SH-SY5Y (cell line): ENCODE results near the gene PRG3.

ENCODE experiments used
- GATA2 ChIP-seq: IDR thresholded peaks from 2 replicates; pipeline ENCODE4 v1.6.1; 2011; ENCODE audit warnings: mild to moderate bottlenecking, low read depth, low read length
- GATA3 ChIP-seq: IDR thresholded peaks from 2 replicates; pipeline ENCODE4 v1.6.1; 2011; ENCODE audit warnings: low read depth, mild to moderate bottlenecking, low read length, moderate library complexity

The PRG3 gene

DNA sequence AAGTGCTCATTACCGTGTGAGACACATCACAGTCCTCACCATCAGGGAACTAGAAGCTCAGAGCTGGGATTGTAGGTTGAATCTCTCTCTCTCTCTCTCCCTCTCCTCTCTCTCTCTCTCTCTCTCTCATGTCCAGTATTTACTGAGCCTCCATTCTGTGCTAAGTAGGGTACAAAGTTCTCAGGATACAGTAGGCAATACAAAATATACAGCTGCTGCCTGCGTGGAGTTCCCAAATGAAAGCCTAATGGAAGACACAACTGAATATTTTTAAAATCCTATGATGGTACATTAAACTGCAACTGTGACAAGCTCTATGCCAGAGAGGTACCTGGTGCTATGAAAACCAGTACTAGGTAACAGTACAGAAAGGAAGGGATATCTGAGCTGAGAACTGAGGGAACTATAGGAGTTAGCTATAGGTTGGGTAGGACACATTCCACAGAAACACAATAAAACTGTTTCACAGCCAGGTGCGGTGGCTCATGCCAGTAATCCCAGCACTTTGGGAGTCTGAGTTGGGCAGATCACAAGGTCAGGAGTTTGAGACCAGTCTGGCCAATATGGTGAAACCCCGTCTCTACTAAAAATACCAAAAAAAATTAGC, 19.1 kb upstream of the PRG3 start:
- TF ChIP-seq GATA3 (no peak), GATA2 (no peak)

DNA sequence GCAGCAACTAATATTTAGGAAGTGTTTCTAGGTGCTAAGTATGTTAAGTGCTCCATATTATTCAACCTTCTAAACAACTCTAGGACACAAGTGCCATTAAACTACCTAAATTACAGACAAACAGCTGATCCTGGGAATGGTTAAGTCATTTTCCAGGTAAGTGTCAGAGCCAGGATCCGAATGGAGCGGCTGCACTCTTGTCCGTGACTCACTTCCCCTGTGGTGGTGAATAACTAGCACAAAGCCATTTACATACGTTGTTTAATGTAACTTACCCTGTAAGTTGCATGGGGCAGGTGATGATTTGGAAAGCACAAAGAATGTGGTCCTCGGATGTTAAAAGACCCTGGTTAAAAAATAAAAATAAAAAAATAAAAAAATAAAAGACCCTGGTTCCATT, 18.3 kb upstream of the PRG3 start:
- TF ChIP-seq GATA3: no peak
- TF ChIP-seq GATA2: no peak

DNA sequence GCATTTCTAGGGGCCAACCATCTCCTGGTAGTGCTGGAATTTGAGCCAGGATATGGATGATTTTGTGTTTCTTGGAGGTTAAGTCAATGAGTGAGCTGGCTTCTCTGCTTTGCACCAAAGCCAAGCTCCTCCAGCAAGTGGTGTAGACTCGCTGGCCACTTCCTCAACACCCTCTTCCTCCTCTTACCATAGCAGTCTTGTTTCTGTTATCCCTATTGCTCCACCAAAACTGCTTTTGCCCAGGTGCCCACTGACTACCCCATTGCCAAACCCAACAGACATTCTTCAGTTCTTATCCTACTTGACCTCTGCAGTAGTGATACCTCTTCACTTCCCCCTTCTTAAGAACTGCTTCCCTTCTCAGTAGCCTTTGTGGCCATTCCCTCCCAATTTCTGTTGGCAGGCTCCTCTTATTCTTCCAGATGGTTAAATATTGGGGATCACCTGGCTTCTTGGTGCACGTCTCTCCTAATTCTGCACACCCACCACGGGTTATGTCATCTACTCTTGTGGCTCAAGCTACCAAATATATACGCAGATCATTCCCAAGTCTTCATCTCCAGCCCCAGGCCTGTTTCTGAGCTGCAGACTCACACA, 16.5 kb upstream of the PRG3 start:
- TF ChIP-seq GATA3: no peak
- no peak for TF ChIP-seq GATA2

- TF ChIP-seq GATA3: no peak
- TF ChIP-seq GATA2: no peak
These were observed 15.8 kb upstream of the PRG3 start for GRCh38 chr11:57396744-57397143.

- no peak for TF ChIP-seq GATA3
- TF ChIP-seq GATA2: no peak
These were observed 15.1 kb upstream of the PRG3 start for GRCh38 chr11:57395905-57396623.

DNA sequence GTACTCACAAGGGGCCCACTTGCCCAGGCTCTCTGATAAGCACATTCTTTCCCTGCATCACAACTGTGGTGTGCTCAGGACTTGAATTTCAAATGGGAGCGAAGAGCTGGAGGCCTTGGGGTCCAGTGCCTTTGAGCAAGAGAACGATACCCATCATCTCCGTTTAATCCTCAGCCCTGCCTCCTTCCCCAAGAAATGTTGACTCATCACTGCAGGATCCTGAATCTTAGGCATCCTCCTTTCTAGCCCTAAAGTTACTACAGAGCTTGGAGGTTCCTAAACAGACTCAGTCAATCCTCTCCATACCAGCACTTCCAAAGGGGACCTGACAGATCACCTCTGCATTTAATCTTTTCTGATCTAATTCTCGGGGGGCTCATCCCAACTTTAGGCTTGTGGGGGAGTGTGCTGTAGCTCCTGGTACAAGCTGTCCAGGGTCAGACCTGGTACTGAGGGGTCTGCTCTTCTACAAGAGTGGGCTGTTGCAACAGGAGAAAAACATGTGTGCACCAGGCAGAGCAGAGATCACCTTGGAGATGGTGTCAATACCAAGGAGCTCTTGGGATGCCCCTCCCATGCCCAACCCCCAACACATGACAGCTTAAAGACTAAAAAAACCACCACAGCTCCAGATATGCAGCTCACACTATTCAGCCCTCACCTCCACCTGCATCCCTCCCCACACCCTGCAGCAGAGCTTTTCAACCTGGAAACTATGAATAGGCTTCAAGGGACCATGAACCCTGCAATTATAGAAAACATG, 13.4 kb upstream of the PRG3 start:
- TF ChIP-seq GATA3: no peak
- TF ChIP-seq GATA2: no peak

- TF ChIP-seq GATA2 (no peak), GATA3 (no peak)
These were observed 11.8 kb upstream of the PRG3 start for GRCh38 chr11:57392763-57393105.

GRCh38 chr11:57392066-57392762, 11.3 kb upstream of the PRG3 start:
- TF ChIP-seq GATA2 (no peak), GATA3 (no peak)

DNA sequence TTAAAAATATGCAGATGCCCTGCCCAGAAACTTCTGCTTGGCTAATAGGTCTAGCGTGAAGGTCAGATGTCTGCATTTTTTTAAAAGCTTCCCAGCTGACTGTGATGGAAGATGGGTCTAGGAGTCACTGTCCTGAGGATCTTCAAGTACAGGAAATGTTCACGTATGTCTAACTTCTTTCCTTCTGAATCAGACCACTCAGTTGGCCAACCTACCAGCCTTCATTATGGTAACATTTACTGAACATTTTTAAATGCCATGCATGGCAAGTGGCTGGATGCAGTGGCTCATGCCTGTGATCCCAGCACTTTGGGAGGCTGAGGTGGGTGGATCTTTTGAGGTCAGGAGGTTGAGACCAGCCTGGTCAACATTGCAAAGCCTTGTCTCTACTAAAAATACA, 10.6 kb upstream of the PRG3 start:
- TF ChIP-seq GATA3 (no peak), GATA2 (no peak)

GRCh38 chr11:57391111-57391510, 10.2 kb upstream of the PRG3 start:
- TF ChIP-seq GATA2 (no peak), GATA3 (no peak)

DNA sequence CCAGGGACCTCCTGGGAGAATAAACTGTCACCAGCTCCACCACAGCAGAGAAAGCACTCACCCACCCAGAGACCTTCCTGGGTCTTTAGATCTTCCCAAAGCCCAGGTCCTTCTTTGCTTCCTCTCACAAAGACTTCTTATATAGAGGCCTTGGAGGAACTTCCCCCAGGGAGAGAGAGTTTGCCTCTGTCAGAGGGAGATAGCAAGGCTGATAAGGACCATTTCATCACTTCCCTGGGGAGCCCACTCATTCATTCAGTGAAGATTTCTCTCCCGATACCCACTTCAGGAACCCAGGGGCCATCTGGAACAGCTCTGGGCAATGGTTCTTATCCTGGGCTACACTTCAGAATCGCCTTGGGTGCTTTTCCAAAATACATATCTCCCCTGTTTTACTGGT, 9.6 kb upstream of the PRG3 start, which contains the start of gene PRG2:
Gene PRG2, minus strand, starts transcription at position 116 of the 400 bp plus-strand sequence. CDS start 706 bp downstream, outside the sequence.
- no peak for TF ChIP-seq GATA3
- TF ChIP-seq GATA2: no peak

GRCh38 chr11:57387289-57388030, 6.5 kb upstream of the PRG3 start:
- TF ChIP-seq GATA3: no peak
- TF ChIP-seq GATA2: no peak

DNA sequence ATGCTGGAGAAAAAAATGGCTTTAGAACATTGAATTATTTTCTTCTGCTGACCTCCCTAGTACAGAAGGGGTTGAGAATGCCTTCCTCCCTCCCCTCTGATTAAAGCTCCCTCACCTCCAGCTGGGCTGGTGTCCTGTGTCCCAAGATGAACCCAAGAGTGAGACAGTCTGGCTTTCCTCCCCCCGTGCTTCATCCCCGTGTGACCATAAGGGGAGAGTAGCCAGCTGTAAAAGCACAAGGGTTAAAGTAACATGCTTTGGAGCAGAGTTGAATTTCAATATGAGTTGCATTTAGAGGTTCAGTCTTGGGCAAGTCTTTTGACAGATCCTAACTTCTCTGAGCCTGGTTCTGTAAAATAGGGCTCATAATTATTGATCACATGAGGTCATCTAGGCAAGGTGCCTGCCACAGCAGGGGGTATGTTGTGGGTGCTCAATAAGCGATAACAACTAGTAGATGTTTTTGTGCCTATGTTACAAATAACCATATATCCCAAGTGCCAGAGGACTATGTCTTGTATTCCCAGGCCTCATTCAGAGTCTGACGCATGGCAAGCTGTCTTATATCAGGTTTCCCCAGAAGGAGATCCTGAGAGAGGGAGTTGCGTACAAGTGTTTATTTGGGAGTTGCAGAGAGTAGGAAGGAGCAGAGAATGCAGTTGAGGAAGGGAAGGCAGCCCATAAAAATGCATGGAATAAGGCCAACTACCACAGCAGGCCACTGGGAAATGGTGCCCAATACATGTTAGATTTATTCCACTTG, 5.4 kb upstream of the PRG3 start:
- no peak for TF ChIP-seq GATA2
- TF ChIP-seq GATA3: no peak
